WERI-Rb-1 (cell line): ENCODE data around the gene GNG8.

ENCODE experiments used
- DNase-seq: peaks from one replicate; pipeline ENCODE4 v3.0.0-alpha.2; 2020
- H3K27ac ChIP-seq: fragments of 250-450 bp; sonication (Bioruptor Pico); 2 replicates; pipeline ENCODE4 v1.5.1; 2020; ENCODE audit warnings: mild to moderate bottlenecking, moderate library complexity
- H3K27me3 ChIP-seq: fragments of 250-450 bp; sonication (Bioruptor Pico); 2 replicates; pipeline ENCODE4 v1.5.1; 2021; ENCODE audit warnings: mild to moderate bottlenecking, low read depth, moderate library complexity; ENCODE audit not compliant: insufficient read depth, severe bottlenecking
- H3K36me3 ChIP-seq: fragments of 250-450 bp; sonication (Bioruptor Pico); 2 replicates; pipeline ENCODE4 v1.5.1; 2020; ENCODE audit warnings: mild to moderate bottlenecking, moderate library complexity
- H3K4me3 ChIP-seq: 2 replicates; pipeline ENCODE4 v1.5.1; 2011; ENCODE audit warnings: low read depth, mild to moderate bottlenecking, control low read depth, low read length
- H3K9me3 ChIP-seq: fragments of 250-450 bp; sonication (Bioruptor Pico); 2 replicates; pipeline ENCODE4 v1.5.1; 2021; ENCODE audit warnings: mild to moderate bottlenecking, moderate library complexity; ENCODE audit not compliant: severe bottlenecking
- TF ChIP-seq, protein P1 (sequence below): IDR thresholded peaks from 2 replicates; pipeline ENCODE4 v1.5.1; 2011; ENCODE audit warnings: low read depth, mild to moderate bottlenecking, control low read depth, inconsistent platforms, low read length

The GNG8 gene

DNA sequence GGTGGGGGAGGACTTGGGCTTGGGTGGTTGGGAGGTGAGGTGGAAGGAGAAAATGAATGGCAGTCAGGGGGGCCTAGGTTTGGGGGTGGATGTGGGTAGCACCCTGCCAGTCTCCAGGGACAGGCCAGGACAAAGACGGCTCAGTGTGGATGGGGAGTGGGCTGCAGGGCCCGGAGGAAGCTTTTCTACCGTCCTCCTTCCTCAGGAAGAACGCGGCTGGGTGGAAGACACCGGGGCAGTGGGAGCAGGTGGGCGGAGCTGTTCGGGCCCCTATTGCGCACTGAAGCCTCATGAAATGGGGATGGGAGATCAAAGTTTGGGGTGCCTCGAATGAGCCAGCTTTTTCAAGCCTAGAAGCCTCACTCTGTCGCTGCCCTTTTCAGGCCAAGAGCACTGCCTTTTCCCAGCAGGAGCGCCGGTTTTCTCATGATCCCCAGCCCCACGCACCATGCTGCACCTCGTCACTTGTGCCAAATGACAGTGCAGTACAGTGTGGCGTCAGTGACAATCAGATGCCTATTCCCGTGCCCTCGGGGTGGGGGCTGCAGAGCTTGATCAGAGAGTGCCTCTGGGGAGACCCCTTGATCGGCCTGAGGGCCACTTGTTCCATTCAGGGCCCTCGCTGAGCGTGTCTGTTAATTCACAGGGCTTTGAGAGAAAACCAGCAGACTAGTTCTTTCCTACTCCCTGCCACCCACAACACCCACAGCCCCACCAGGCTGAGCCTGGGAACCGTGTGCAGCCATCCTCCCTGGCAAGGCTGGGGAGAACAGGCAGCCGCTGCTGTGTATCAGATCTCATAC is 33.4 kb downstream of the GNG8 start:
- DNase-seq, result no peak
- TF ChIP-seq, protein P1, sequence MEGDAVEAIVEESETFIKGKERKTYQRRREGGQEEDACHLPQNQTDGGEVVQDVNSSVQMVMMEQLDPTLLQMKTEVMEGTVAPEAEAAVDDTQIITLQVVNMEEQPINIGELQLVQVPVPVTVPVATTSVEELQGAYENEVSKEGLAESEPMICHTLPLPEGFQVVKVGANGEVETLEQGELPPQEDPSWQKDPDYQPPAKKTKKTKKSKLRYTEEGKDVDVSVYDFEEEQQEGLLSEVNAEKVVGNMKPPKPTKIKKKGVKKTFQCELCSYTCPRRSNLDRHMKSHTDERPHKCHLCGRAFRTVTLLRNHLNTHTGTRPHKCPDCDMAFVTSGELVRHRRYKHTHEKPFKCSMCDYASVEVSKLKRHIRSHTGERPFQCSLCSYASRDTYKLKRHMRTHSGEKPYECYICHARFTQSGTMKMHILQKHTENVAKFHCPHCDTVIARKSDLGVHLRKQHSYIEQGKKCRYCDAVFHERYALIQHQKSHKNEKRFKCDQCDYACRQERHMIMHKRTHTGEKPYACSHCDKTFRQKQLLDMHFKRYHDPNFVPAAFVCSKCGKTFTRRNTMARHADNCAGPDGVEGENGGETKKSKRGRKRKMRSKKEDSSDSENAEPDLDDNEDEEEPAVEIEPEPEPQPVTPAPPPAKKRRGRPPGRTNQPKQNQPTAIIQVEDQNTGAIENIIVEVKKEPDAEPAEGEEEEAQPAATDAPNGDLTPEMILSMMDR, result no peak
- Histone ChIP-seq H3K27ac (peak overlapping the region; percentile 4; the same call in 1 of the 2 replicates), H3K27me3 (no peaks in the 10 kb centered on the region), H3K4me3 (peak overlapping the region; percentile 100), H3K36me3 (peaks cover 41% of the 10 kb centered on the region), H3K9me3 (peaks cover 24% of the 10 kb centered on the region)

DNA sequence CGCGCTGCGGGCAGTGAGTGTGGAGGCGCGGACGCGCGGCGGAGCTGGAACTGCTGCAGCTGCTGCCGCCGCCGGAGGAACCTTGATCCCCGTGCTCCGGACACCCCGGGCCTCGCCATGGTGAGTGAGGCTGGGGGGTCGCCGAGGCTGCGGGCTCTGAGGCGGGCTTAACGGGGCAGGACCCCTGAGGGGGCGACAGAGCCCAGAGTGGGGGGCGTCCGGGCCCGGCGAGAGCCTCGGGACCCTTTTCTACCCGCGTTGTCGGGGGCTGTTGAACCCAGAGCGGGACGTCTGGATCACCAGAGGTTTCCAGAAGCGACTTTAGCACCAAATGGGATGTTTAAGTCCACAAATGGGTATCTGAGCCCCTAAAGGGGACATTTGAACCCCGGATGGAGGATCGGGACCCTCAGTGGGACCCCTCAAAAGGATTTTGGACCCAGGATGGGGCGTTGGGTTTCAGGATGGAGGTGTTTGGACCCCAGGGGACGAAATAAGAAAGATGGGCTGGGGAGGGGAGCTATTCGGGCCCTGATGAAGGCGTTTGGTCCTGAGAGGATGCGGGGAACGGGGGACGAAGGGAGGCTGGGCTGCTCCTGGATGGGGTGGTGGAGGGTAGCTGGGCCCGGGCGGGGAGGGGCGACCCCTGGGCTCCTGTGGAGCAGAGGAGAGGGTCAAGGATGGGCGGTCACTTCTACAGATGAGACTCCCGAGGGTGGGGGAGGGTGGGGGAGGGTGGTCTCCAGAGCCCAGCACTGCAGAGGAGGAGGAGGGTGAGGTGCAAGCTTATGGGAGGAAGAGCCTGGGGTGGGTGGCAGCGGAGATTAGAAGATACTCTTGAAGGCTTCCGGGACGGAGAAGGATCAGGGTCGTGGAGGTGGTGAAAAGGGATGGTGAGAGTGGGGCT is 34.4 kb downstream of the GNG8 start, which contains the start of gene CALM3:
Gene CALM3, plus strand, starts transcription at position 13 of the 907 bp plus-strand sequence. Its CDS starts 105 bp downstream, at position 118.
- Histone ChIP-seq H3K9me3 (peaks cover 24% of the 10 kb centered on the region), H3K4me3 (peak within 1 kb of the TSS; percentile 100), H3K36me3 (peaks cover 33% of the 10 kb centered on the region), H3K27ac (peak within 1 kb of the TSS; percentile 99), H3K27me3 (no peaks in the 10 kb centered on the region)
- TF ChIP-seq, protein P1, result no peak
- no peak for DNase-seq

DNA sequence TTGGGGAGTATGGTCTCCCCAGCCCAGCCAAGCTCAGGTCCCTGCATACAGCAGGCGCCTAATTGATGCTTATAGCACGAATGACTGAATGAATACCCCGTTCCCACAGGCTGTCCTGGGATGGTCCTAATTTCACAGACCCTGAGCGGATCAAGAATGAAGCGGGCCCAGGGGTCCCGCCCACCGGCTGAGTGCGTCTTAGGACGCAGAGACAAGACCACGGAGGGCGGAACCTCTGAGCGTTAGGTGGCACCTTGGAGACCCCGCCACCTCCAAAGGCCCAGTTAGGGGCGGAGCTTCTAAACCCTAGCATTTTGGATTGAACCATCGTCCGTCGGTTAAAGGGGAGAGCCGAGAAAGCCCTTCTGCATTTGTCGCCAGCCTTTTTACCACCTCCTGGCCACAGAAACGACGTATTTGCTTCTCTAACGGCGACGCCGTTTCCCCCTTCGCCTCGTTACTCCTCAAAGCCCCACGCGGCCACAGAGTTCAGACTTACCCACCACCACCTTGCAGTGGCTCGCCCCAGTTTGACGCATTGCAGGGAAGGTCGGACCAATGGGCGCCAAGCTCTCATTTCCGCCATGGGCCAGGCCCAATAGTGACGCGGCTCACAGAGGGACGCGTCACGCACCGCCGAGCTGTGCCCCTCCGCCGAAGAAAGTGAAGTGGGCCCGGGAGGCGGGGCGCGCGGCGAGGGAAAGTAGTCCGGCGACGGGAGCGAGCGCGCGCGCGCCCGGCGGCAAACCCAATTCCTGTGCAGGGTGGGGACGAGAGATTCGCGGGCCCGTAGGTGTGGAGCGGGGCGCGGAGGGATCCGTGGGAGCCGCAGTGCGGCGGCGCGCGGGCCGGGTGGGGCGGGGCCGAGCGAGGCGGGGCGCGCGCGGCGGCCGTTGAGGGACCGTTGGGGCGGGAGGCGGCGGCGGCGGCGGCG is 35.4 kb downstream of the GNG8 start:
- peaks cover 24% of the 10 kb centered on the region for H3K9me3 ChIP-seq
- DNase-seq, result peak; percentile 95
- peak overlapping the region; percentile 100 for H3K4me3 ChIP-seq
- TF ChIP-seq, protein P1, result no peak
- H3K27me3 ChIP-seq, result no peaks in the 10 kb centered on the region
- H3K36me3 ChIP-seq, result peaks cover 24% of the 10 kb centered on the region
- H3K27ac ChIP-seq, result peak overlapping the region; percentile 99

DNA sequence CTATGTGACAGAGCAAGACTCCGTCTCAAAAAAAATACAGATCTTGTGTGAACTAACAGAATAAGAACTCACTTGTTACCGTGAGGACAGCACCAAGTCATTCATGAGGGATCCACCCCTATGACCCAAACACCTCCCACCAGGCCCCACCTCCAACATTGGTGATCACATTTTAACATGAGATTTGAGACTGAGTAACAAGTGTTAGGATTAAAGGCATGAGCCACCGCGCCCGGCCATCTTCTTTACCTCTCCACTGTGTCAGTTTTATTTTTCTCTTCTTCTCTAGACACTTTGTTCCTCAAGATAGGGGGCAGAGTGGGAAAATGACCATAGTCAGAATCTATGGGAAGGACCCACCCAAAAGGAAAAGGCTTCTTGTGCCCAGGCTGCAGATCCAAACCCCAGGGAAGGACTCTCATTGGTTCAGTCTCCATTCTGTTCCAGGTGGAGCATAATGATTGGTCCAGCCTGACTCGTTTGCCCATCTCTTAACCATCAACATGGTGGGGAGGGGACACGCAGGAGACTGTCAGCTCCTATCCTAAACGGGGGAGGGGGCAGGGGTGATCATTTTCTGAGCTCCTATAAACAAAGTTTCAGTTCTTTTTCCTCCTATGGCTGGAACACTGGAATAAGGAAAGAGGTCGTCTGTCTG is 36.2 kb downstream of the GNG8 start:
- DNase-seq, result no peak
- H3K27me3 ChIP-seq, result no peaks in the 10 kb centered on the region
- peaks cover 24% of the 10 kb centered on the region for H3K9me3 ChIP-seq
- H3K4me3 ChIP-seq, result no peak overlapping the region
- peak overlapping the region; percentile 99 for H3K27ac ChIP-seq
- peaks cover 16% of the 10 kb centered on the region for H3K36me3 ChIP-seq
- TF ChIP-seq, protein P1, result no peak
